ENCODE results near the gene MAMSTR. TPM values are rescaled to one million over a fixed set of nuclear protein-coding genes. Genes with fewer than 3 reads are reported as not detected.

MAMSTR gene
- 0.48 TPM in 1 of 2 replicates, not detected in the other for total RNA-seq

GRCh38 chr19:48719263-48720171 is at the start of gene MAMSTR:
TSS of gene MAMSTR (minus strand) at chr19:48719725. CDS start at chr19:48719031, 694 bp downstream.

GRCh38 chr19:48755084-48755641 is 35.6 kb upstream of the MAMSTR start, which contains the start of gene FGF21:
TSS of gene FGF21 (plus strand) at chr19:48755524. CDS start at chr19:48756237, 713 bp downstream.

GRCh38 chr19:48752496-48753365 is 33.2 kb upstream of the MAMSTR start, which contains the start of gene FUT1:
TSS of gene FUT1 (minus strand) at chr19:48752641. CDS start at chr19:48751281, 1,360 bp downstream.

GRCh38 chr19:48746738-48747575 is 27.4 kb upstream of the MAMSTR start, which contains the start of gene IZUMO1:
TSS of gene IZUMO1 (minus strand) at chr19:48746909. CDS start at chr19:48745859, 1,050 bp downstream.

GRCh38 chr19:48740164-48740972 is 20.8 kb upstream of the MAMSTR start, which contains the start of gene RASIP1:
TSS of gene RASIP1 (minus strand) at chr19:48740610. CDS start at chr19:48740282, 328 bp downstream.

GRCh38 chr19:48695743-48696352 is 23.7 kb downstream of the MAMSTR start, which contains the start of gene FUT2:
TSS of gene FUT2 (plus strand) at chr19:48695971. CDS start at chr19:48702957, 6,986 bp downstream.

GRCh38 chr19:48672994-48673393 is 46.5 kb downstream of the MAMSTR start, which contains the start of gene NTN5:
TSS of gene NTN5 (minus strand) at chr19:48673017. CDS start at chr19:48670986, 2,031 bp downstream.

Other genes with a start within 250 kb of the MAMSTR start
- gene LMTK3, start 207.9 kb downstream of the MAMSTR start, total RNA-seq = 1.7 and 3.1 TPM in 2 replicates
- 4.3 and 8.7 TPM in 2 replicates for gene SULT2B1, start 167.6 kb downstream of the MAMSTR start, total RNA-seq
- 0.21 TPM in 1 of 2 replicates, not detected in the other for gene SPACA4, start 113.0 kb downstream of the MAMSTR start, total RNA-seq
- 17.3 and 23.9 TPM in 2 replicates for gene FAM83E, start 104.6 kb downstream of the MAMSTR start, total RNA-seq
- gene RPL18, start 100.5 kb downstream of the MAMSTR start, total RNA-seq = 2,579 and 4,716 TPM in 2 replicates
- gene SPHK2, start 100.2 kb downstream of the MAMSTR start, total RNA-seq = 6.0 and 6.3 TPM in 2 replicates
- 2.6 and 4.6 TPM in 2 replicates for gene DBP, start 82.3 kb downstream of the MAMSTR start, total RNA-seq
- 1.5 and 3.1 TPM in 2 replicates for gene CA11, start 73.5 kb downstream of the MAMSTR start, total RNA-seq
- 0.24 and 0.43 TPM in 2 replicates for gene NTN5, start 46.7 kb downstream of the MAMSTR start, total RNA-seq
- gene FUT2, start 23.8 kb downstream of the MAMSTR start, total RNA-seq = 6.0 and 7.7 TPM in 2 replicates
- gene RASIP1, start 20.9 kb upstream of the MAMSTR start, total RNA-seq = 2.9 and 3.2 TPM in 2 replicates
- not detected in 2 replicates for gene IZUMO1, start 27.2 kb upstream of the MAMSTR start, total RNA-seq
- 11.9 and 14.9 TPM in 2 replicates for gene FUT1, start 32.9 kb upstream of the MAMSTR start, total RNA-seq
- gene FGF21, start 35.8 kb upstream of the MAMSTR start, total RNA-seq = not detected in 2 replicates
- 35.2 and 37.8 TPM in 2 replicates for gene BCAT2, start 91.3 kb upstream of the MAMSTR start, total RNA-seq
- gene HSD17B14, start 116.8 kb upstream of the MAMSTR start, total RNA-seq = 0.64 and 1.9 TPM in 2 replicates
- 3.8 and 5.5 TPM in 2 replicates for gene PLEKHA4, start 148.9 kb upstream of the MAMSTR start, total RNA-seq
- gene PPP1R15A, start 152.7 kb upstream of the MAMSTR start, total RNA-seq = 59.9 and 106 TPM in 2 replicates
- gene TULP2, start 179.0 kb upstream of the MAMSTR start, total RNA-seq = 0.21 and 0.24 TPM in 2 replicates
- gene NUCB1, start 180.6 kb upstream of the MAMSTR start, total RNA-seq = 90.8 and 93.4 TPM in 2 replicates
- gene DHDH, start 214.0 kb upstream of the MAMSTR start, total RNA-seq = 6.4 and 8.4 TPM in 2 replicates
- gene BAX, start 235.2 kb upstream of the MAMSTR start, total RNA-seq = 35.0 and 104 TPM in 2 replicates
- 3,392 and 8,392 TPM in 2 replicates for gene FTL, start 245.6 kb upstream of the MAMSTR start, total RNA-seq

Data from tracheal epithelial cell (primary cell).